K562 (cell line): ENCODE results near the gene PLIN5. TPM values are rescaled to one million over a fixed set of nuclear protein-coding genes. Genes with fewer than 3 reads are reported as not detected.

Experiments used
- BDP1 ChIP-seq: IDR thresholded peaks from 3 replicates; pipeline ENCODE4 v1.6.1; 2011; ENCODE audit not compliant: insufficient read length, insufficient read depth
- BRF1 ChIP-seq: IDR thresholded peaks from 3 replicates; pipeline ENCODE4 v1.6.1; 2011; ENCODE audit warnings: borderline replicate concordance, mild to moderate bottlenecking; ENCODE audit not compliant: insufficient read length; ENCODE audit errors: extremely low read depth
- CHD1 ChIP-seq: fragments of 200-600 bp; sonication (generic); IDR thresholded peaks from one replicate; pipeline ENCODE4 v1.6.1; 2012; ENCODE audit warnings: mild to moderate bottlenecking, moderate library complexity, low read length, inconsistent platforms
- ILK ChIP-seq: fragments of 450-650 bp; IDR thresholded peaks from 2 replicates; pipeline ENCODE4 v1.6.1; 2016; ENCODE audit warnings: missing genetic modification characterization, low read depth, mild to moderate bottlenecking, missing compliant biosample characterization, moderate library complexity, borderline replicate concordance
- NCOR1 ChIP-seq: fragments of 450-650 bp; IDR thresholded peaks from 2 replicates; pipeline ENCODE4 v1.6.1; 2016; ENCODE audit warnings: mild to moderate bottlenecking, moderate library complexity
- NFE2L1 ChIP-seq: fragments of 450-650 bp; IDR thresholded peaks from 2 replicates; pipeline ENCODE4 v1.6.1; 2016; ENCODE audit warnings: missing genetic modification characterization, low read depth, mild to moderate bottlenecking, missing compliant biosample characterization, moderate library complexity, borderline replicate concordance
- NR1H2 ChIP-seq: sonication (generic); formaldehyde crosslinking; IDR thresholded peaks from 2 replicates; pipeline ENCODE4 v1.4.0; 2020; ENCODE audit warnings: mild to moderate bottlenecking, missing genetic modification reagents
- OTX1 ChIP-seq: fragments of 450-650 bp; formaldehyde crosslinking; IDR thresholded peaks from 2 replicates; pipeline ENCODE4 v1.4.0; 2022; ENCODE audit warnings: mild to moderate bottlenecking
- PCBP2 ChIP-seq: fragments of 200-400 bp; formaldehyde crosslinking; IDR thresholded peaks from 2 replicates; pipeline ENCODE4 v1.6.1; 2018; ENCODE audit warnings: low read length, low read depth, mild to moderate bottlenecking, moderate library complexity; ENCODE audit not compliant: poor library complexity, severe bottlenecking
- SRSF9 ChIP-seq: fragments of 200-400 bp; formaldehyde crosslinking; IDR thresholded peaks from 2 replicates; pipeline ENCODE4 v1.6.1; 2017; ENCODE audit warnings: low read depth, low read length, borderline replicate concordance
- TAL1 ChIP-seq: fragments of 450-650 bp; IDR thresholded peaks from 2 replicates; pipeline ENCODE4 v1.6.1; 2016; ENCODE audit warnings: mild to moderate bottlenecking
- ZBTB7A ChIP-seq: IDR thresholded peaks from 2 replicates; pipeline ENCODE4 v1.6.1; 2011; ENCODE audit warnings: low read depth, mild to moderate bottlenecking, low read length, moderate library complexity, borderline replicate concordance; ENCODE audit not compliant: control insufficient read depth
- ZEB2 ChIP-seq: fragments of 450-650 bp; IDR thresholded peaks from 2 replicates; pipeline ENCODE4 v1.6.1; 2016
- ZNF124 ChIP-seq: sonication (generic); formaldehyde crosslinking; IDR thresholded peaks from 2 replicates; pipeline ENCODE4 v1.8.1; 2022; ENCODE audit warnings: missing genetic modification reagents
- ZNF175 ChIP-seq: fragments of 200-800 bp; sonication (Bioruptor generic); IDR thresholded peaks from 2 replicates; pipeline ENCODE4 v1.6.1; 2016; ENCODE audit warnings: low read depth, mild to moderate bottlenecking, missing genetic modification characterization, missing compliant biosample characterization
- polyA plus RNA-seq, 8 experiments: library from polyadenylated mRNA; depleted of rRNA in 4 of 8; stranded (reverse) in 5 of 8; unstranded in 3 of 8; fragments of >200 nt; fragmentation: Nextera tagmentation in 2 of 8; fragmentation: Illumina TruSeq in 1 of 8; extraction: Ambion mirVana in 2 of 8; extraction: Trizol in 1 of 8; gene quantifications; 2 replicates each; pipeline versions ENCODE4 v1.2.1 to v1.2.3, GENCODE V29; 2011 to 2014; ENCODE audit warnings: inconsistent platforms in 1 of 8, missing spikeins in 1 of 8
- total RNA-seq, 7 experiments: library from RNA; depleted of rRNA in 6 of 7; stranded (reverse); fragments of >200 nt in 6 of 7; fragmentation: Illumina TruSeq in 2 of 7; extraction: Trizol in 2 of 7; gene quantifications; 2 replicates each; pipeline versions ENCODE4 v1.2.1 to v1.2.3, GENCODE V29; 2011 to 2021; ENCODE audit warnings: low replicate concordance in 1 of 7
- TF ChIP-seq, protein P1 (sequence below): fragments of 450-650 bp; IDR thresholded peaks from 2 replicates; pipeline ENCODE4 v1.6.1; 2016; ENCODE audit warnings: low read depth, mild to moderate bottlenecking, moderate library complexity
- TF ChIP-seq, protein P2 (sequence below): fragments of 250-450 bp; sonication (Bioruptor Pico); IDR thresholded peaks from 2 replicates; pipeline ENCODE4 v1.5.0; 2021
- TF ChIP-seq, protein P3 (sequence below): sonication (generic); formaldehyde crosslinking; IDR thresholded peaks from 2 replicates; pipeline ENCODE4 v1.5.0; 2020; ENCODE audit warnings: missing genetic modification reagents

The PLIN5 gene
- total and polyA plus RNA-seq, 9 of the 15 experiments (the other 6 are each of a cell fraction or from before 2014, with no cell fraction given) = 0.04 to 1.3 (median 0.50) TPM

- no peak for TF ChIP-seq SRSF9
- TF ChIP-seq ZEB2 = peak; percentile 71
- TF ChIP-seq, protein P1, sequence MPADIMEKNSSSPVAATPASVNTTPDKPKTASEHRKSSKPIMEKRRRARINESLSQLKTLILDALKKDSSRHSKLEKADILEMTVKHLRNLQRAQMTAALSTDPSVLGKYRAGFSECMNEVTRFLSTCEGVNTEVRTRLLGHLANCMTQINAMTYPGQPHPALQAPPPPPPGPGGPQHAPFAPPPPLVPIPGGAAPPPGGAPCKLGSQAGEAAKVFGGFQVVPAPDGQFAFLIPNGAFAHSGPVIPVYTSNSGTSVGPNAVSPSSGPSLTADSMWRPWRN = no peak
- TF ChIP-seq, protein P2, sequence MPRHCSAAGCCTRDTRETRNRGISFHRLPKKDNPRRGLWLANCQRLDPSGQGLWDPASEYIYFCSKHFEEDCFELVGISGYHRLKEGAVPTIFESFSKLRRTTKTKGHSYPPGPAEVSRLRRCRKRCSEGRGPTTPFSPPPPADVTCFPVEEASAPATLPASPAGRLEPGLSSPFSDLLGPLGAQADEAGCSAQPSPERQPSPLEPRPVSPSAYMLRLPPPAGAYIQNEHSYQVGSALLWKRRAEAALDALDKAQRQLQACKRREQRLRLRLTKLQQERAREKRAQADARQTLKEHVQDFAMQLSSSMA (CRISPR knock-in tag) = no peak
- no peak for TF ChIP-seq CHD1
- TF ChIP-seq BDP1 = no peak
- TF ChIP-seq NR1H2 (CRISPR knock-in tag) = no peak
- TF ChIP-seq ILK (tag) = no peak
- no peak for TF ChIP-seq PCBP2
- TF ChIP-seq BRF1 = no peak
- TF ChIP-seq, protein P3, sequence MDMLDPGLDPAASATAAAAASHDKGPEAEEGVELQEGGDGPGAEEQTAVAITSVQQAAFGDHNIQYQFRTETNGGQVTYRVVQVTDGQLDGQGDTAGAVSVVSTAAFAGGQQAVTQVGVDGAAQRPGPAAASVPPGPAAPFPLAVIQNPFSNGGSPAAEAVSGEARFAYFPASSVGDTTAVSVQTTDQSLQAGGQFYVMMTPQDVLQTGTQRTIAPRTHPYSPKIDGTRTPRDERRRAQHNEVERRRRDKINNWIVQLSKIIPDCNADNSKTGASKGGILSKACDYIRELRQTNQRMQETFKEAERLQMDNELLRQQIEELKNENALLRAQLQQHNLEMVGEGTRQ (CRISPR knock-in tag) = no peak
- TF ChIP-seq NCOR1 = no peak
- TF ChIP-seq ZBTB7A = peak; percentile 26; the same call in 1 of the 2 replicates
- TF ChIP-seq NFE2L1 (tag) = no peak
- no peak for TF ChIP-seq OTX1 (CRISPR knock-in tag)
- no peak for TF ChIP-seq ZNF124 (CRISPR knock-in tag)
- no peak for TF ChIP-seq ZNF175 (CRISPR knock-in tag)
- TF ChIP-seq TAL1 = no peak
Observed at GRCh38 chr19:4555657-4556561, 20.9 kb upstream of the PLIN5 start (continued).
